Activated naive CD4-positive, alpha-beta T cell treated with anti-CD3 and anti-CD28 coated beads for 36 hours (primary cell): ENCODE data around the gene FGF21. TPM values are rescaled to one million over a fixed set of nuclear protein-coding genes. Genes with fewer than 3 reads are reported as not detected.
"Not testable (repeated sequence)": the region's sequence is repeated elsewhere in the genome, so short reads cannot be mapped to it uniquely, and the experiment has no call there.

ENCODE experiments used
- CTCF ChIA-PET: fragments of 350-600 bp; sonication (Branson Sonifier 250); formaldehyde crosslinking; loops from one replicate; lab custom pipeline; 2021; ENCODE audit warnings: antibody characterized with exemption; lab: Charles Lee
- DNase-seq: peaks from one replicate; pipeline ENCODE4 v3.0.0-alpha.2; 2020
- H3K27ac Mint-ChIP-seq: one replicate; pipeline ENCODE4 v1.8.0; 2021; ENCODE audit warnings: mild to moderate bottlenecking, mixed read lengths
- H3K27me3 Mint-ChIP-seq: one replicate; pipeline ENCODE4 v1.8.0; 2021; ENCODE audit warnings: low read depth, mixed read lengths
- H3K36me3 Mint-ChIP-seq: one replicate; pipeline ENCODE4 v1.8.0; 2021; ENCODE audit warnings: low read depth, mixed read lengths
- H3K4me1 Mint-ChIP-seq: one replicate; pipeline ENCODE4 v1.8.0; 2021; ENCODE audit warnings: low read depth, mixed read lengths
- H3K4me3 Mint-ChIP-seq: one replicate; pipeline ENCODE4 v1.8.0; 2021; ENCODE audit warnings: mild to moderate bottlenecking, moderate library complexity, mixed read lengths
- H3K9me3 Mint-ChIP-seq: one replicate; pipeline ENCODE4 v1.8.0; 2021; ENCODE audit warnings: mixed read lengths
- intact Hi-C: fragments of 100-400 bp; cut with micrococcal nuclease; formaldehyde crosslinking; loops from one replicate; pipeline ENCODE4 v1.15.1; 2023
- total RNA-seq, 2 experiments: library from RNA; stranded (reverse); gene quantifications; one replicate each; pipeline ENCODE4 v1.2.3, GENCODE V29; 2021

The FGF21 gene
- total RNA-seq, 2 experiments from 2014 or later: not detected

DNA sequence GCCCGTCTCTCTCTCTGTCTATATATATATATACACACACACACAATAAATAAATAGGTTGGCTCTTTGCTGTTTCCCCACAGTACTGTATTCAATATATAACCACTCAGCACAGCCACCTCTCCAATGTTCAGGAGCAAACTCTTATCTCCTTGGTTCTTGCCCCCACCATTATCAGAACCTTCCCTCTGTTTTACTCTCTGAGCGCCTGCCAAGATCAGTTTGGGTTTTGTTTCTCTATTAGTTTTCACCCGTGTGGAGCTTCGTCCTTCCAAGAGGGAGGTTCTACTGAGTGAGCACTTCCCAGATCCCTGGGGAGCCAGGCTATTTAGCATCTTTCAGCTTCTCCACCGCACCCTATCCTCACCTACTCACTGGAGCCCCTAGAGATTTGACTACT, 10.5 kb downstream of the FGF21 start:
- CTCF ChIA-PET: interaction anchor here (1.0 kb wide), 1 partner anchor 77 kb away, joined by 5 read pairs; no protein-coding TSS in a partner anchor
- H3K9me3 Mint-ChIP-seq, H3K27ac Mint-ChIP-seq, H3K4me1 Mint-ChIP-seq, DNase-seq, intact Hi-C loops, H3K27me3 Mint-ChIP-seq, H3K36me3 Mint-ChIP-seq, H3K4me3 Mint-ChIP-seq: not testable (repeated sequence)

DNA sequence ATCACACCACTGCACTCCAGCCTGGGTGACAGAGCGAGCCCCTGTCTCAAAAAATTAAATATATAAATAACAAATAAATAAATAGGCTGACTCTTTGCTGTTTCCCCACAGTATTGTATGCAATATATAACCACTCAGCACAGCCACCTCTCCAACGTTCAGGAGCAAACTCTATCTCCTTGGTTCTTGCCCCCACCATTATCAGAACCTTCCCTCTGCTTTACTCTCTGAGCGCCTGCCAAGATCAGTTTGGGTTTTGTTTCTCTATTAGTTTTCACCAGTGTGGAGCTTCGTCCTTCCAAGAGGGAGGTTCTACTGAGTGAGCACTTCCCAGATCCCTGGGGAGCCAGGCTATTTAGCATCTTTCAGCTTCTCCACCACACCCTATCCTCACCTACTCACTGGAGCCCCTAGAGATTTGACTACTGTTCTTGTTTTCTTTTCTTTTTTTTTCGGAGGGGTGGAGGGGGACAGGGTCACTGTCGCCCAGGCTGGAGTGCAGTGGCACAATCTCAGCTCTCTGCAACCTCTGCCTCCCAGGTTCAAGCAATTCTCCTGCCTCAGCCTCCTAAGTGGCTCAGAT, 12.9 kb downstream of the FGF21 start:
- H3K4me1 Mint-ChIP-seq, H3K27ac Mint-ChIP-seq, H3K27me3 Mint-ChIP-seq, H3K4me3 Mint-ChIP-seq, H3K9me3 Mint-ChIP-seq, intact Hi-C loops, DNase-seq, H3K36me3 Mint-ChIP-seq: not testable (repeated sequence)
- CTCF ChIA-PET: interaction anchor here (0.7 kb wide), 1 partner anchor 233 kb away, joined by 5 read pairs; no protein-coding TSS in a partner anchor

DNA sequence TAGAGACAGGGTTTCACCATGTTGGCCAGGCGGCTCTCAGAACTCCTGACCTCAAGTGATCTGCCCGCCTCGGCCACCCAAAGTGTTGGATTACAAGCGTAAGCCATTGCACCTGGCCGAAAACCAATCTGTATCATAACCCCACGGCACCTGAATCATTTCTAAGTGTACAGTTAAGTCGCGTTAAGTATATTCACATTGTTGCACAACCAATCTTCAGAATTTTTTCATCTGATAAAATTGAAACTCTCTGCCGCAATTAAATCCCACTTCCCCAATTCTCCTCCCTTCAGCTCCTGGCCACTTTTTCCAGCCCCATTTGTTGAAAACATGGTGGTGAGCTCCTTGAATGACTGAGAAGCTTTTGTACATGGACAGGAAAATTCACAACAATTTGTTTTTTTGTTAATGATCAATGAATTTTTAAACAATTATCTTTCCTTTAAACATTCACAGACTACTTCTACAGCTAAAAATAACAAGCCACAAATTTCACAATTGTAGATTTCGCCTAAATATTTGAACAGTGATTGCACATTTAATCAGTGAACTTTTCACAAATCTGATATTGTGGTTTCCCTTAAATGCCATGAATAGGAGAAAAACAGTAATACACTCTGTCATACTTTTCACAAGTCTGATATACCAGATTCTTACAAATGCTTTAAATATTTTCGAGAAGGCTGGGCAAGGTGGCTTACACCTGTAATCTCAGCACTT, 13.8 kb downstream of the FGF21 start:
- DNase-seq: no peak
- no peak overlapping the region for H3K4me3 Mint-ChIP-seq
- peaks cover 6% of the 10 kb centered on the region for H3K27me3 Mint-ChIP-seq
- no peaks in the 10 kb centered on the region for H3K4me1 Mint-ChIP-seq
- H3K27ac Mint-ChIP-seq: no peak overlapping the region
- H3K36me3 Mint-ChIP-seq: no peaks in the 10 kb centered on the region
- CTCF ChIA-PET: interaction anchor here (0.7 kb wide), 4 partner anchors 26 to 233 kb away, joined by 3 to 5 read pairs (median 3); no protein-coding TSS in a partner anchor
- intact Hi-C loops: no loop called here
- no peaks in the 10 kb centered on the region for H3K9me3 Mint-ChIP-seq

DNA sequence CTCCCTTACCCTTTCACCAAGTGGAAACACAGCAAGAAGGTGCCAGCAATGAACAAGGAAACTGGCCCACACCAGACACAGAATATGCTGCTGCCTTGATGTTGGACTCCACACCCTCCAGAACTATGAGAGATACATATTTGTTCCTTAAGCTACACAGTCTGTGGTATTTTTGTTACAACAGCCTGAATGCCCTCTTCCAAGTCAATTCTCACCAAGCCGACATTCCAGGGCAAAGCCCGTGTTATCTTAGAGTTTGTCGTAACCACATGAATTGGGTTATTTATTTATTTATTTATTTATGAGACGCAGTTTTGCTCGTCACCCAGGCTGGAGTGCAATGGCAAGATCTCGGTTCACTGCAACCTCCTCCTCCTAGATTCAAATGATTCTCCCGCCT, 14.9 kb downstream of the FGF21 start:
- Mint-ChIP-seq H3K9me3 (no peaks in the 10 kb centered on the region), H3K4me3 (no peak overlapping the region), H3K36me3 (no peaks in the 10 kb centered on the region), H3K27ac (no peak overlapping the region), H3K4me1 (no peaks in the 10 kb centered on the region), H3K27me3 (peaks cover 6% of the 10 kb centered on the region)
- CTCF ChIA-PET: interaction anchor here (0.7 kb wide), 2 partner anchors 25 to 45 kb away, joined by 3 read pairs; no protein-coding TSS in a partner anchor
- no peak for DNase-seq
- intact Hi-C loops: no loop called here

DNA sequence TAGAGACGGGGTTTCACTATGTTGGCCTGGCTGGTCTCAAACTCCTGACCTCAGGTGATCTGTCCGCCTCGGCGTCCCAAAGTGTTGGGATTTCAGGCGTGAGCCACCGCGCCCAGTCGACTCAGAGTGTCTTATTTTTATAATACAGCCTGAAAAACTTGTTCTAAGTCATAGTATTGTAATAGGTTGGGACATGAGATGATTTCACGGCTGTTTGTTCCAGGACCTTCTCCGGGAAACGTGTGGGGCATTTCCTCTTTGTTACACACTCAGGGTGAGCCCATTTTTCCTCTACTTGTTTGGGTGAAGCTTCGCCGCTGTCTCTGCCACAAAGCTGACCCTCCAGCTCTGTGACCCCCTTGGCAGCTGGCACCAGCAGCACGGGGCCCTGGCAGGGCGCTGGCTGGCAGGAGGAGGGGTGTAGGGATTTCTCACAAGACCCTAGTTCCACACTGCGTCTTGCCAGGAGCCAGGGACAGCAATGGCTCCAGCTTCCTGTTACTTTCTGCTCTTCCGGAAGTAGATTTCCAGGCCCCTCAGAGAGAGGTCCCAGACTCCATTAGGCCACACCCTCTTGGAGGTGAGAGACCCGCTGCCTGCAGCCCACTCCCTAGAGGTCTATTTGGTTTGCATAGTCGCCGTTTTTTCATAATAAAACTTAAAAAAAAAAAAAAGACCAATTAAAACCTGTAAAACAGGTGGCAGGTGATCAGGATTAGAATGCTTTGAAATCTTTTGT, 15.6 kb downstream of the FGF21 start:
- Mint-ChIP-seq H3K27me3 (peaks cover 6% of the 10 kb centered on the region), H3K36me3 (no peaks in the 10 kb centered on the region), H3K27ac (no peak overlapping the region), H3K4me1 (no peaks in the 10 kb centered on the region), H3K9me3 (no peaks in the 10 kb centered on the region), H3K4me3 (no peak overlapping the region)
- CTCF ChIA-PET: no interaction called here
- intact Hi-C loops: no loop called here
- no peak for DNase-seq

DNA sequence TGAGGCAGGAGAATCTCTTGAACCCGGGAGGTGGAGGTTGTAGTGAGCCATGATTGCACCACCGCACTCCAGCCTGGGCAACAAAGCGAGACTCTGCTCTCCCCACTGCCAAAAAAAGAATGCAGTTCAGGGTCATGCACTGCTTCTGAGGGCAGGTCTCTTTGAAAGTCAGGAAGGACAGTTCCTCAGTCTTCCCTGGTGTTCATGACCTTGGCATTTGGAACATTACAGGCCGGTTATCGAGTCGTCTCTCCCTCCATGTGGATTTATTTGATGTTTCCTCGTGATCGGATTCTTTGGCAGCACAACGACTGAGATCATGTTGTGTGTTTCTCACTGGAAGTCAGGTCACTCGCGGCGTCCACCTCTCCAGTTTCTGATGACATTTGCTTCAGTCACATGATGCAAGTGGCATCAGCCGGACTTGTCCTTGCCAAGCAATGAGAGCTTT, 17.2 kb downstream of the FGF21 start:
- H3K9me3 Mint-ChIP-seq: no peaks in the 10 kb centered on the region

DNA sequence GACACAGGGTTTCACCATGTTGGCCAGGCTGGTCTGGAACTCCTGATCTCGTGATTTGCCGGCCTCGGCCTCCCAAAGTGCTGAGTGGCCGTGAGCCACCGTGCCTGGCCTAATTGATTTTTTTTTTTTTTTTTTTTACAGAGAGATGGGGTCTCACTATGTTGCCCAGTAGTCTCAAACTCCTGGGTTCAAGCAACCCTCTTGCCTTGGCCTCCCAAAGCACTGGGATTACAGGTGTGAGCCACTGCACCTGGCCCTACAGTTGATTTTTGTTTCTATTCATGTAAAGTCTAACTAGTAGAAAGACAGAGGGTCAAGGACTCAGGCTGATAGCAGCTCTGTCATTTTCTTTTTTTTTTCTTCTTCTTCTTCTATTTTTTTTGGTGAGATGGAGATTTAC, 21.8 kb downstream of the FGF21 start:
- Mint-ChIP-seq H3K27me3 (peaks cover 2% of the 10 kb centered on the region), H3K36me3 (no peaks in the 10 kb centered on the region), H3K4me1 (no peaks in the 10 kb centered on the region), H3K27ac (no peak overlapping the region), H3K9me3 (no peaks in the 10 kb centered on the region), H3K4me3 (no peak overlapping the region)
- CTCF ChIA-PET: no interaction called here
- intact Hi-C loops: no loop called here
- no peak for DNase-seq

More for the DNA sequence above, 17.2 kb downstream of the FGF21 start:
- peaks cover 6% of the 10 kb centered on the region for H3K27me3 Mint-ChIP-seq
- H3K27ac Mint-ChIP-seq: no peak overlapping the region
- CTCF ChIA-PET: interaction anchor here (0.9 kb wide), 1 partner anchor 15 kb away, joined by 3 read pairs; no protein-coding TSS in a partner anchor
- no peaks in the 10 kb centered on the region for H3K36me3 Mint-ChIP-seq
- H3K4me3 Mint-ChIP-seq: no peak overlapping the region
- DNase-seq: no peak
- intact Hi-C loops: no loop called here
- no peaks in the 10 kb centered on the region for H3K4me1 Mint-ChIP-seq

DNA sequence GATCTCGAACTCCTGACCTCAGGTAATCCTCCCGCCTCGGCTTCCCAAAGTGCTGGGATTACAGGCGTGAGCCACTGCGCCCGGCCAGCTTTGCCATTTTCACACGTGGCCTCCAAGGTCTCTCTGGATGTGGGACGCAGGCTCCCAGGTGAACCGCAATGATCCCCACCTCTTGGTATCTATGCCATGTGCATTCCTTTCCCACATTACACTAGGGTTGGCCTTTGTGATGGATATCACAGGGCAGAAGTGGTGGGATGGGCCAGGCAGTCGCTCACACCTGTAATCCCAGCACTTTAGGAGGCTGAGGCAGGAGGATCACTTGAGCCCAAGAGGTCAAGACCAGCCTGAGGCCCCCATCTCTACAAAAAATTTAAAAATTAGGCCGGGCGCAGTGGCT, 22.4 kb downstream of the FGF21 start:
- intact Hi-C loops: no loop called here
- H3K4me3 Mint-ChIP-seq: no peak overlapping the region
- no peaks in the 10 kb centered on the region for H3K36me3 Mint-ChIP-seq
- H3K27ac Mint-ChIP-seq: no peak overlapping the region
- no peak for DNase-seq
- peaks cover 2% of the 10 kb centered on the region for H3K4me1 Mint-ChIP-seq
- no peaks in the 10 kb centered on the region for H3K9me3 Mint-ChIP-seq
- peaks cover 3% of the 10 kb centered on the region for H3K27me3 Mint-ChIP-seq
- CTCF ChIA-PET: no interaction called here

DNA sequence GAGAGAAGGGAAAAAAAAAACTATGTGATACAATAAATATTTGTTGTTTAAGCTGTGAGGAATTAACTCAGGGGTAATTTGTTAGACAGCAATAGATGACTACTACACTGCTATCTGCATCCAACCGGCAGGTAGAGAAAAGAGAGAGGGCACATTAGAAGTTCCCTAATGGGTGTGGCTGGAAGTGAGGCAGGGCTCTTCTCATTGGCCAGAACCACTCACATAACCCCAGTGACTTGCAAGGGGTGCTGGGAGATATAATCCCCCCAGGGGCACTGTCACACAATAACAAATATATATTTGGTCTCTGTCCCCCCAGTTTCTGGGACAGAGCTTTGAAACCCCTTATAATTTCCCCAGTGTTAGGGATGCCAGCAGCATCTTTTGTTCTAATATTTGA, 24.3 kb downstream of the FGF21 start:
- H3K27me3 Mint-ChIP-seq: peaks cover 3% of the 10 kb centered on the region
- peaks cover 2% of the 10 kb centered on the region for H3K4me1 Mint-ChIP-seq
- CTCF ChIA-PET: interaction anchor here (1.2 to 1.6 kb wide), 3 partner anchors 8 to 65 kb away, joined by 3 to 9 read pairs (median 3); no protein-coding TSS in a partner anchor
- H3K4me3 Mint-ChIP-seq: no peak overlapping the region
- DNase-seq: no peak
- H3K36me3 Mint-ChIP-seq: no peaks in the 10 kb centered on the region
- H3K27ac Mint-ChIP-seq: no peak overlapping the region
- H3K9me3 Mint-ChIP-seq: no peaks in the 10 kb centered on the region
- intact Hi-C loops: no loop called here

DNA sequence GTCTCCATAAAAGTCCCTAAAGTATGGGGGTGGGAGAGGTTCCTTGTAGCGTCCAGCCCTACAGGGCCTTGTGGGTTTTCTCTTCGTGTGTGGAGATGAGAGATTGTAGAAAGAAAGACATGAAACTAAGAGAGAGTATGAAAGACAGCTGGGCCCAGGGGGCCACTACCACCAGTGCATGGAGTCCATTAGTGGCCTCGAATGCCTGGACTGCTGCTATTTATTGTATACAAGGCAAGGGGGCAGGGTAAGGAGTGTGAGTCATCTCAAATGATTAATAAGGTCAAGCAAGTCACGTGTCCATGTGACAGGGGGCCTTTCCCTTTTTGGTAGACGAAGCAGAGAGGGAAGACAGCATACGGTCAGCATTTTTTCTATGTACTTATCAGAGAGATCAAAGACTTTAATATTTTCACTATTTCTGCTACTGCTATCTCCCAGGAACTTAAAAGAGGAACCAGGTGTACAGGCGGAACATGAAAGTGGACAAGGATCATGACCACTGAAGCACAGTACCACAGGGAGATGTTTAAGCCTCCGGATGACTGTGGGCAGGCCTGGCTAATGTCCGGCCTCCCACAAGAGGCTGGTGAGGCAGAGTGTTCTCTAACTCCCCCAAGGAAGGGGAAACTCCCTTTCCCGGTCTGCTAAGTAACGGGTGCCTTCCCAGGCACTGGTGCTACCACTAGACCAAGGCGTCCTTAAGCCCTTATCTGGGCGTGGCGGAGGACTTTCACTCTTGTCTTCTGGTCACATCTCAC, 25.5 kb downstream of the FGF21 start:
- intact Hi-C loops: no loop called here

DNA sequence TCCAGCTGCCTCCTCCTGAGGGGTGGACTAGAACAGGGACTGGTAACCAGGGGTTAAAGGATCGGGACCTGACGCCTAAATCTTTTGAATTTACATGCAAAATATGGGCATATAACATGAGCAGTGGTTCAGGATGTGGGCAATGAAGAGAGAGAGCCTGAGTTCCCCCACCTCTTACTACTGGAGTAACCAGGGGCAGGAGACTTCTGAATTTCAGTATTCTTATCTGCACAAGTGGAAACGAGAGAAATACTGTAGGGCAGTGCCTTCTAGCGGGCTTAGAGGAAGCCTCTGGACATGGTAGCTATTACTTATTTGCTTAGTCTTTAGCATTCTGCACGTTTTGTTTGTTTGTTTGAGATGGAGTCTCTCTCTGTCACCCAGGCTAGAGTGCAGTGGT, 29.2 kb downstream of the FGF21 start:
- CTCF ChIA-PET: interaction anchor here (0.6 to 8.5 kb wide), 6 partner anchors 11 to 186 kb away, joined by 3 to 121 read pairs (median 4); no protein-coding TSS in a partner anchor
- H3K27me3 Mint-ChIP-seq: peaks cover 3% of the 10 kb centered on the region
- no peaks in the 10 kb centered on the region for H3K36me3 Mint-ChIP-seq
- no peaks in the 10 kb centered on the region for H3K9me3 Mint-ChIP-seq
- H3K4me3 Mint-ChIP-seq: no peak overlapping the region
- intact Hi-C loops: no loop called here
- peaks cover 2% of the 10 kb centered on the region for H3K4me1 Mint-ChIP-seq
- DNase-seq: no peak
- no peak overlapping the region for H3K27ac Mint-ChIP-seq

More for the DNA sequence above, 25.5 kb downstream of the FGF21 start:
- CTCF ChIA-PET: interaction anchor here (1.2 kb wide), 1 partner anchor 14 kb away, joined by 3 read pairs; no protein-coding TSS in a partner anchor
- H3K27ac Mint-ChIP-seq: no peak overlapping the region
- no peaks in the 10 kb centered on the region for H3K9me3 Mint-ChIP-seq
- H3K36me3 Mint-ChIP-seq: no peaks in the 10 kb centered on the region
- DNase-seq: no peak
- peaks cover 2% of the 10 kb centered on the region for H3K4me1 Mint-ChIP-seq
- H3K4me3 Mint-ChIP-seq: no peak overlapping the region
- peaks cover 3% of the 10 kb centered on the region for H3K27me3 Mint-ChIP-seq
